Thyroid gland (tissue), 4 donors: Measurements from ENCODE around the gene TMEM151B. TPM values are rescaled to one million over a fixed set of nuclear protein-coding genes. Genes with fewer than 3 reads are reported as not detected.

Source experiments
- DNase-seq, 2 donors: peaks; one replicate each; pipeline ENCODE4 v3.0.0-alpha.2; 2019
- H3K27ac ChIP-seq, 3 donors: fragments of 200-600 bp; sonication (generic); 1 replicate in 2 of 3; 2 replicates in 1 of 3; pipeline ENCODE4 v1.5.1; 2016 to 2019; ENCODE audit warnings: mild to moderate bottlenecking in 1 of 3, moderate library complexity in 1 of 3
- H3K27me3 ChIP-seq: fragments of 200-600 bp; sonication (generic); one replicate; pipeline ENCODE4 v1.5.1; 2019
- H3K36me3 ChIP-seq, 2 donors: fragments of 200-600 bp; sonication (generic); one replicate each; pipeline ENCODE4 v1.5.1; 2016 to 2019
- H3K4me1 ChIP-seq, 2 donors: fragments of 200-600 bp; sonication (generic); one replicate each; pipeline ENCODE4 v1.5.1; 2017 to 2019
- H3K4me3 ChIP-seq, 3 donors: fragments of 200-600 bp; sonication (generic); replicated peaks in 1 of 3; 1 replicate in 2 of 3; 2 replicates in 1 of 3; pipeline ENCODE4 v1.5.1; 2016; ENCODE audit warnings: mild to moderate bottlenecking in 1 of 3
- H3K9me3 ChIP-seq: fragments of 200-600 bp; sonication (generic); one replicate; pipeline ENCODE4 v1.5.1; 2017
- CTCF ChIP-seq, 6 experiments: fragments of 200-600 bp in 3 of 6; fragments of 450-650 bp in 3 of 6; sonication (generic) in 3 of 6; IDR thresholded peaks; one replicate each; pipeline ENCODE4 v1.5.1; 2016 to 2019; ENCODE audit warnings: antibody characterized with exemption in 6 of 6, mild to moderate bottlenecking in 2 of 6, inconsistent platforms in 1 of 6, moderate library complexity in 1 of 6
- POLR2A ChIP-seq, 2 donors: fragments of 450-650 bp; IDR thresholded peaks; one replicate each; pipeline ENCODE4 v1.6.1; 2017; ENCODE audit warnings: antibody characterized with exemption in 2 of 2, mild to moderate bottlenecking in 2 of 2, moderate library complexity in 1 of 2
- WGBS, 2 donors: methylation state at CpG; one replicate each; pipeline ENCODE4 v1.1.5; 2017; 5-methylcytosine and 5-hydroxymethylcytosine counted together
- intact Hi-C: fragments of 100-400 bp; cut with DNase I; formaldehyde crosslinking; loops from one replicate; pipeline ENCODE4 v1.15.1; 2023
- total RNA-seq, 4 donors: library from RNA; depleted of rRNA; stranded (reverse); fragments of >200 nt; gene quantifications; one replicate each; pipeline ENCODE4 v1.2.3, GENCODE V29; 2016

The TMEM151B gene
- total RNA-seq, 4 donors from 2014 or later: not detected

DNA sequence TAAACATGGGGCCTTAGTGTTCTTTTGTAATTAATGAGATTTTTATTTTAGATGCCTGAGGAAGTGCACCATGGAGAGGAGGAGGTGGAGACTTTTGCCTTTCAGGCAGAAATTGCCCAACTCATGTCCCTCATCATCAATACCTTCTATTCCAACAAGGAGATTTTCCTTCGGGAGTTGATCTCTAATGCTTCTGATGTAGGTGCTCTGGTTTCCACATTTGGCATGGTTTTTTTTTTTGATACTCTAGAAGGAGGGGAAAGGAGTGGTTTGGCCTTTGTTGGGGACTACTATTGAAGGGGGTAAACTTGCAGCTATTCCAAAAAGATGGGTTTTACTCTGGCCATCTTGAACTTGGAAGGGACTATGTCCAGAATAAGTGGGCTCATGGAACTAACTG is 21.7 kb upstream of the TMEM151B start:
- no peak for DNase-seq
- Histone ChIP-seq H3K27me3 (no peaks in the 10 kb centered on the region), H3K9me3 (no peaks in the 10 kb centered on the region), H3K27ac (peak overlapping the region in 2 of 3 donors; percentile 100), H3K4me3 (peak overlapping the region in 1 of 3 donors; percentile 76), H3K36me3 (peaks cover 45 to 51% of the 10 kb centered on the region in 2 donors), H3K4me1 (peaks cover 8 to 26% of the 10 kb centered on the region in 2 donors)
- WGBS, 2 donors: 21 to 41% methylated on average over 1 of the region's 1 CpG
- intact Hi-C loops: no loop called here
- TF ChIP-seq POLR2A (IDR thresholded peaks at IDR 0.05) (no peak), CTCF (IDR thresholded peaks at IDR 0.05) (no peak)

- WGBS, 2 donors: 76 to 81% methylated on average over 9 of the region's 9 CpGs
- peaks cover 8 to 26% of the 10 kb centered on the region in 2 donors for H3K4me1 ChIP-seq
- no peaks in the 10 kb centered on the region for H3K9me3 ChIP-seq
- H3K27me3 ChIP-seq: no peaks in the 10 kb centered on the region
- peak overlapping the region in 1 of 3 donors; percentile 100 for H3K27ac ChIP-seq
- no peak for DNase-seq
- H3K4me3 ChIP-seq: no peak overlapping the region
- TF ChIP-seq POLR2A (IDR thresholded peaks at IDR 0.05) (no peak), CTCF (IDR thresholded peaks at IDR 0.05) (no peak)
- intact Hi-C loops: no loop called here
- peaks cover 51 to 57% of the 10 kb centered on the region in 2 donors for H3K36me3 ChIP-seq
These were observed 21.0 kb upstream of the TMEM151B start for GRCh38 chr6:44249082-44249748.

- Histone ChIP-seq H3K4me3 (no peak overlapping the region), H3K27me3 (no peaks in the 10 kb centered on the region), H3K36me3 (peaks cover 61 to 66% of the 10 kb centered on the region in 2 donors), H3K9me3 (no peaks in the 10 kb centered on the region), H3K27ac (no peak overlapping the region), H3K4me1 (peaks cover 8 to 26% of the 10 kb centered on the region in 2 donors)
- intact Hi-C loops: no loop called here
- TF ChIP-seq POLR2A (IDR thresholded peaks at IDR 0.05) (no peak), CTCF (IDR thresholded peaks at IDR 0.05) (no peak)
- DNase-seq: no peak
- 83 to 85% methylated on average over 6 of the region's 6 CpGs for WGBS, 2 donors
These were observed 20.1 kb upstream of the TMEM151B start for GRCh38 chr6:44250067-44250717.

DNA sequence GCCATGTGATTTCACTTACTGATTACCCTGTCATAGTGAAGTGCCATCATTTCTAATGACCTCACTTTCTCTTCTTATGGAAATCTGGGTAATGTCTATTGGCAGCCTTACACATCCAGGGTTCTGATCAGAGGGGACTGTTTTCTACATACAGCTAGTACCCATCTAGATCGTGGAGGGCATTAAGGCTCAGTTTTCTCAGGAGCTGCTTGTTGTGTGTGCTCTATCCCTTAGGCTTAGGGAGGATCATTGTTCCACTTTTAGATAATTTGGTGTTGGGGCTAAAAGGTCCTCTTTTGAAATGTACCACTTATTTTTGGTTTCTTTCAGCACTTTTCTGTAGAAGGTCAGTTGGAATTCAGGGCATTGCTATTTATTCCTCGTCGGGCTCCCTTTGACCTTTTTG is 19.5 kb upstream of the TMEM151B start:
- H3K36me3 ChIP-seq: peaks cover 63 to 66% of the 10 kb centered on the region in 2 donors
- intact Hi-C loops: no loop called here
- H3K9me3 ChIP-seq: no peaks in the 10 kb centered on the region
- no peak for TF ChIP-seq CTCF (IDR thresholded peaks at IDR 0.05)
- TF ChIP-seq POLR2A (IDR thresholded peaks at IDR 0.05): no peak
- peaks cover 8 to 20% of the 10 kb centered on the region in 2 donors for H3K4me1 ChIP-seq
- WGBS, 2 donors: 84 to 85% methylated on average over 3 of the region's 3 CpGs
- DNase-seq: no peak
- no peak overlapping the region for H3K27ac ChIP-seq
- no peak overlapping the region for H3K4me3 ChIP-seq
- H3K27me3 ChIP-seq: no peaks in the 10 kb centered on the region
